GM19395 (cell line): ENCODE results near the gene SDK1.

Source experiments
- ATAC-seq: cut with Tn5 transposase; IDR thresholded peaks from one replicate; pipeline ENCODE4 v1.9.1; 2021; ENCODE audit warnings: mild to moderate bottlenecking, moderate library complexity; ENCODE audit not compliant: unreplicated experiment

The SDK1 gene

GRCh38 chr7:4163565-4164203, 862.6 kb downstream of the SDK1 start:
- ATAC-seq = no peak

GRCh38 chr7:4164556-4164955, 863.5 kb downstream of the SDK1 start:
- ATAC-seq = no peak

- no peak for ATAC-seq
Observed at GRCh38 chr7:4166340-4166739, 865.3 kb downstream of the SDK1 start.

GRCh38 chr7:4166807-4167206, 865.8 kb downstream of the SDK1 start:
- ATAC-seq = no peak

- ATAC-seq = no peak
Observed at GRCh38 chr7:4167385-4167910, 866.4 kb downstream of the SDK1 start.

- no peak for ATAC-seq
Observed at GRCh38 chr7:4168041-4168440, 867.0 kb downstream of the SDK1 start.

- ATAC-seq = no peak
Observed at GRCh38 chr7:4168541-4168940, 867.5 kb downstream of the SDK1 start.

- ATAC-seq = no peak
Observed at GRCh38 chr7:4169455-4169854, 868.4 kb downstream of the SDK1 start.

- no peak for ATAC-seq
Observed at GRCh38 chr7:4170997-4171786, 870.1 kb downstream of the SDK1 start.

GRCh38 chr7:4172883-4173282, 871.8 kb downstream of the SDK1 start:
- ATAC-seq = no peak

- ATAC-seq = no peak
Observed at GRCh38 chr7:4173615-4174014, 872.6 kb downstream of the SDK1 start.

GRCh38 chr7:4174016-4174415, 873.0 kb downstream of the SDK1 start:
- ATAC-seq = no peak

GRCh38 chr7:4174451-4174850, 873.4 kb downstream of the SDK1 start:
- no peak for ATAC-seq

- ATAC-seq = no peak
Observed at GRCh38 chr7:4174884-4175283, 873.8 kb downstream of the SDK1 start.

- ATAC-seq = no peak
Observed at GRCh38 chr7:4175346-4175973, 874.4 kb downstream of the SDK1 start.

GRCh38 chr7:4177001-4177400, 875.9 kb downstream of the SDK1 start:
- no peak for ATAC-seq

GRCh38 chr7:4178416-4178815, 877.4 kb downstream of the SDK1 start:
- no peak for ATAC-seq

GRCh38 chr7:4178916-4179687, 878.0 kb downstream of the SDK1 start:
- no peak for ATAC-seq

GRCh38 chr7:4179688-4180380, 878.8 kb downstream of the SDK1 start:
- ATAC-seq = no peak

- no peak for ATAC-seq
Observed at GRCh38 chr7:4181446-4181845, 880.4 kb downstream of the SDK1 start.
